AG09309 (cell line): Measurements from ENCODE around the gene NKAPD1.
"Not testable (repeated sequence)": the region's sequence is repeated elsewhere in the genome, so short reads cannot be mapped to it uniquely, and the experiment has no call there.

ENCODE experiments used
- DNase-seq: peaks from one replicate; pipeline ENCODE4 v3.0.0-alpha.2; 2010; ENCODE audit warnings: low read depth
- H3K4me3 ChIP-seq: 2 replicates; pipeline ENCODE4 v1.5.1; 2011; ENCODE audit warnings: mild to moderate bottlenecking, low read depth, low read length, moderate library complexity; ENCODE audit not compliant: control insufficient read depth
- TF ChIP-seq, protein P1 (sequence below): IDR thresholded peaks from 2 replicates; pipeline ENCODE4 v1.5.1; 2011; ENCODE audit warnings: mild to moderate bottlenecking, low read depth, low read length, inconsistent platforms; ENCODE audit not compliant: insufficient read depth, control insufficient read depth; ENCODE audit errors: missing control alignments

The NKAPD1 gene

DNA sequence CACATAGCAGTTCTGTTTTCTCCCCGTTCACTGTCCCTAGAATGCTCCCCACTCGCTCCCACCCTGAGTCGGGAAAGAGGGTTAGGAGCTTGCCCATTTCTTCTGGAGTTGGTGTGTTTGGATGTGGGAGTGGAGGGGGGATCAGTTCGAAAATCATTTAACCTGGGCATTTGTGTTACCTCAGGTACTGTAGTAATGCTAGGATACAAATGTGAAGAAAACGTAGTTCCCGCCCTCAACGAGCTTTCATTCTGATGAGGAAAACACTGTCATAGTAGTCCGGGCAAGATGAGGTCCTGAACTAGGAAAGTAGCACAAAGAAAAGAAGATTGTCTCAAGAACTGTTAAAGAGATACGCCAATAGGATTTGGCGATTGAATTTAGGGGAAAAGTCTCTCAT, 13.1 kb downstream of the NKAPD1 start:
- H3K4me3 ChIP-seq, result peak overlapping the region; percentile 89
- no peak for DNase-seq
- TF ChIP-seq, protein P1, sequence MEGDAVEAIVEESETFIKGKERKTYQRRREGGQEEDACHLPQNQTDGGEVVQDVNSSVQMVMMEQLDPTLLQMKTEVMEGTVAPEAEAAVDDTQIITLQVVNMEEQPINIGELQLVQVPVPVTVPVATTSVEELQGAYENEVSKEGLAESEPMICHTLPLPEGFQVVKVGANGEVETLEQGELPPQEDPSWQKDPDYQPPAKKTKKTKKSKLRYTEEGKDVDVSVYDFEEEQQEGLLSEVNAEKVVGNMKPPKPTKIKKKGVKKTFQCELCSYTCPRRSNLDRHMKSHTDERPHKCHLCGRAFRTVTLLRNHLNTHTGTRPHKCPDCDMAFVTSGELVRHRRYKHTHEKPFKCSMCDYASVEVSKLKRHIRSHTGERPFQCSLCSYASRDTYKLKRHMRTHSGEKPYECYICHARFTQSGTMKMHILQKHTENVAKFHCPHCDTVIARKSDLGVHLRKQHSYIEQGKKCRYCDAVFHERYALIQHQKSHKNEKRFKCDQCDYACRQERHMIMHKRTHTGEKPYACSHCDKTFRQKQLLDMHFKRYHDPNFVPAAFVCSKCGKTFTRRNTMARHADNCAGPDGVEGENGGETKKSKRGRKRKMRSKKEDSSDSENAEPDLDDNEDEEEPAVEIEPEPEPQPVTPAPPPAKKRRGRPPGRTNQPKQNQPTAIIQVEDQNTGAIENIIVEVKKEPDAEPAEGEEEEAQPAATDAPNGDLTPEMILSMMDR, result no peak

DNA sequence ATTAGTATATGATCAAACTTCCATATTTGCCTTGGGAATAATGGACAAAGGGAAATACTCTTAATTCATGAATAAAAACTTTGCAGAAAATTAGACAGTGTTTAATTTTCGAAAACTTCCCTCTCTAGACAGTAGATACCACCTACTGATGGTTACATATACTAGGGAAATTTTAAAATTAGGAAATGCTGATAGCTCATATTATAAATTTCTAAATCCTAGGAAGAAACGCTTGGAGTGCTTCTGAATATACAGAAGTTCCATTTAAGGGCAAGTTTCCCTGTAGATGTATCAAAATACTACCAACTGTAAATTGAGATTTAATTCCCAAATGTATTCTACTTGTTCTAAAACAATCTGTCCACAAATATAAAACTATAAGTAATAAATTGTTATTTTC, 21.2 kb downstream of the NKAPD1 start:
- not testable (repeated sequence) for DNase-seq, H3K4me3 ChIP-seq

DNA sequence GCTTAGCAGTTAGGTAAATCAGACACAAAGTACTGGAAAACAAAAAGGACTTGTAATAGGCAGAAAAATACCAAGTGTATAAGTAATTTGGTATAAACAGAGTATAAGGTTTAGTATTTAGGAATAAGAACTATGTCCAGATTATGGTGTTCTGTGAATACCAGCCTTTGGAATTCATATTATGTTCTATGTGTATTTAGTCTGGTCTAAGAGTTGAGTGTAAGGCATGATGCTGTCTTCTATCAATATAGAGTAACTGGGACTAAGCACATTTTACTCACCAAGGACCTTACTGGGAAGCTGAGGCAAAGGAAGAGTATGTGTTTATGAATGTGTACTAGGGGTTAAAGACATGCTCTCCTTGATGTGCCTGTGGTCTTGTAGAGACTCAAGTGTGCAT, 22.1 kb downstream of the NKAPD1 start:
- TF ChIP-seq, protein P1, result no peak
- no peak for DNase-seq
- no peak overlapping the region for H3K4me3 ChIP-seq

DNA sequence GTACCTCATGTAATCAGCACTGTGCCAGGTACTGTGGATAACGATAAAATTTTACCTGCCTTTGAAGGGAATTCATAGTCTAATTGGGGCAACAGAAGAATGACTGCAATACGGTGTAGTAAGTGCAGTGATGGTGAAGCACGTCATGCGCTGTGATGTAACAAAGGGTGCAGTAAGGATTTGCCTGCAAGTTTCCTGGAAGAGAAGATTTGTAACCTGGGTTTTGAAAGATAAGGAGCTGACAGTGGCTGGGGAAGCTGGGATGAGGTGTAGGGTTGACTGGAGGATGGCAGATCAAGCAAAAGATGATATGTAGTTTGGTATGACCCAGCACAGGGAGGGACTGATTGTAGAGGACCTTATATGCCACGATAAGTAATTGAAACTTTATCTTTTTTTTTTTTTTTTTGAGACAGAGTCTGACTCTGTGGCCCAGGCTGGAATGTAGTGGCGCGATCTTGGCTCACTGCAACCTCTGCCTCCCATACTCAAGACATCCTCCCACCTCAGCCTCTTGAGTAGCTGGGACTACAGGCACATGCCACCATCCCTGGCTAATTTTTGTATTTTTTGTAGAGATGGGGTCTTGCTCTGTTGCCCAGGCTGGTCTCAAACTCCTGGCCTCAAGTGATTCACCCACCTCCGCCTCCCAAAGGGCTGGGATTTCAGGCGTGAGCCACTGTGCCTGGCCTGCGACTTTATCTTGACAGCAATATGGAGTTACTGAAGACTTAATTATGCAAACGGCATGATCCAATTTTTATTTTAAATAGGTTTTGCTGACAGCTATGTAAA, 23.8 kb downstream of the NKAPD1 start:
- TF ChIP-seq, protein P1, result no peak
- no peak overlapping the region for H3K4me3 ChIP-seq
- no peak for DNase-seq

DNA sequence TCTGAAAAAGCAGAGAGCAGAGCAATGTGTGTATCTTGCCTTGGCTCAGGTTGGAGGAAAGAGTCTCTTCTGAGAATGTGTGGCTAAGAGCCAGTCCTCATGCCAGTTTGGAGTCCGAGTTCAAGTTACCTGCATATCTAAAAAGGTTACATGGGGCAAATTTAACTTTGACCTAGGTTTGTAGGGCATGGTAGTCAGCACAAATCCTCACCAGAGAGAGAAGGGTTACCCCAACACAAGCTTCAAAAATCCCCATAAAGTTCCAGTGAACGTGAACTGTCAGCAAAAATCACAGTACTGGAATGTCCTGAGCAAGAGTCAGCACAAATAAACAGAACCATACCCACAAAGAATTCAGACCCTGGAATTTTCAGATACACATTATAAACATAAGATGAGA, 26.4 kb downstream of the NKAPD1 start:
- TF ChIP-seq, protein P1, result no peak
- no peak for DNase-seq
- H3K4me3 ChIP-seq, result no peak overlapping the region

DNA sequence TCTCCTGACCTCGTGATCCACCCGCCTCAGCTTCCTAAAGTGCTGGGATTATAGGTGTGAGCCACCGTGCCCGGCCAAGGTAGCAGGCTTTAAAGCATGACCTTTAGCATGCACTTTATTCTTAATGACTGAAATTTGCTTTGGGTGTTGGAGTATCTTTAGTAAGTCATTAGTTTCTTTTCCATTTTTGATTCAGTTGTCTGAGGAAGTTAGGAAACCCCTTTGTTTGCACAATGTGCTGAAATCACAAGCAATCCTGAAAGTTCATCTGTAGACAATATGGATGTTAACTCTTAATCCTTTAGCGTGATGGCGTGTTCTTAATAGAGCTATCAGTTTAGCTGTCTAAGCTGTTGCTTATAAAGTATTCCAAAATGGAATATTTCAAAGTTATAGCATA, 29.3 kb downstream of the NKAPD1 start:
- H3K4me3 ChIP-seq, result no peak overlapping the region
- TF ChIP-seq, protein P1, result no peak
- no peak for DNase-seq

DNA sequence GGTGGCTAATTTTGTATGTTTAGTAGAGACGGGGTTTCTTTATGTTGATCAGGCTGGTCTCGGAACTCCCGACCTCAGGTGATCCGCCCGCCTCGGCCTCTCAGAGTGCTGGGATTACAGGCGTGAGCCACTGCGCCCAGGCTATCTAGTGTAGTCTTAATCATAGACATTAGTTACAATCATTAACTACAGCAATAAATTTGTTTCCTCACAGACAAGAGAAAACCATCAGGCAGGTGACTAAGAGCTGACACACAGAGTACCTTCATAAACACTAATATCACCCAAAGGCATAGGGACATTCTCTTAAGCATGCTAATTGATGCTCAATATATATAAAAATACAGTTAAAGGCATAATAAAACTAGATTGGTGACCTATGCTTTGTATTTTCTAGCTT, 32.0 kb downstream of the NKAPD1 start:
- DNase-seq, result no peak
- TF ChIP-seq, protein P1, result no peak

More for the DNA sequence above, 32.0 kb downstream of the NKAPD1 start:
- H3K4me3 ChIP-seq, result no peak overlapping the region
